GM18861 (cell line): ENCODE measurements around the gene COL8A1.

ENCODE experiments used
- ATAC-seq: cut with Tn5 transposase; IDR thresholded peaks from one replicate; pipeline ENCODE4 v1.9.1; 2021; ENCODE audit not compliant: unreplicated experiment

COL8A1 gene

GRCh38 chr3:99753268-99753975 is 115.0 kb downstream of the COL8A1 start:
- peak; percentile 80 for ATAC-seq

GRCh38 chr3:99755831-99756230 is 117.4 kb downstream of the COL8A1 start:
- no peak for ATAC-seq

- no peak for ATAC-seq
These were observed 119.6 kb downstream of the COL8A1 start for GRCh38 chr3:99757966-99758365.

GRCh38 chr3:99758502-99759177 is 120.2 kb downstream of the COL8A1 start:
- no peak for ATAC-seq

GRCh38 chr3:99760031-99760430 is 121.6 kb downstream of the COL8A1 start:
- ATAC-seq, result no peak

- ATAC-seq, result no peak
These were observed 122.2 kb downstream of the COL8A1 start for GRCh38 chr3:99760629-99761028.

- no peak for ATAC-seq
These were observed 123.2 kb downstream of the COL8A1 start for GRCh38 chr3:99761415-99762165.

- ATAC-seq, result no peak
These were observed 124.5 kb downstream of the COL8A1 start for GRCh38 chr3:99762901-99763300.

GRCh38 chr3:99764377-99764776 is 126.0 kb downstream of the COL8A1 start:
- ATAC-seq, result no peak

GRCh38 chr3:99765042-99765942 is 126.9 kb downstream of the COL8A1 start:
- no peak for ATAC-seq

- no peak for ATAC-seq
These were observed 128.9 kb downstream of the COL8A1 start for GRCh38 chr3:99767291-99767690.

- no peak for ATAC-seq
These were observed 129.7 kb downstream of the COL8A1 start for GRCh38 chr3:99768126-99768525.

GRCh38 chr3:99768808-99769501 is 130.6 kb downstream of the COL8A1 start:
- ATAC-seq, result no peak

GRCh38 chr3:99772171-99772570 is 133.8 kb downstream of the COL8A1 start:
- no peak for ATAC-seq

GRCh38 chr3:99772671-99773070 is 134.3 kb downstream of the COL8A1 start:
- ATAC-seq, result no peak

- ATAC-seq, result peak; percentile 98
These were observed 136.1 kb downstream of the COL8A1 start for GRCh38 chr3:99774467-99774866.

GRCh38 chr3:99776516-99777209 is 138.3 kb downstream of the COL8A1 start:
- no peak for ATAC-seq

GRCh38 chr3:99777210-99777549 is 138.8 kb downstream of the COL8A1 start:
- ATAC-seq, result no peak

- ATAC-seq, result no peak
These were observed 139.3 kb downstream of the COL8A1 start for GRCh38 chr3:99777708-99778107.

GRCh38 chr3:99780749-99781148 is 142.4 kb downstream of the COL8A1 start:
- ATAC-seq, result no peak
